Bladder microvascular endothelial cell (primary cell): Measurements from ENCODE around the gene SPG7. TPM values are rescaled to one million over a fixed set of nuclear protein-coding genes. Genes with fewer than 3 reads are reported as not detected.

Source experiments
- total RNA-seq: library from RNA; depleted of rRNA; stranded (reverse); fragments of >200 nt; gene quantifications from 2 replicates; pipeline ENCODE4 v1.2.3, GENCODE V29; 2014

Gene SPG7
- 93.6 and 180 TPM in 2 replicates for total RNA-seq

GRCh38 chr16:89507834-89508590 lies at the start of gene SPG7:
Gene SPG7, plus strand, starts transcription at chr16:89508403. Its CDS starts 15 bp downstream, at chr16:89508418.

GRCh38 chr16:89490439-89491237 lies 17.6 kb upstream of the SPG7 start, which contains the start of gene ANKRD11:
Gene ANKRD11, minus strand, starts transcription at chr16:89490561. Its CDS starts 173,542 bp downstream, at chr16:89317019.

GRCh38 chr16:89560378-89561141 lies 52.4 kb downstream of the SPG7 start, which contains the start of gene RPL13:
Gene RPL13, plus strand, starts transcription at chr16:89560682. Its CDS starts 278 bp downstream, at chr16:89560960.

GRCh38 chr16:89575247-89576152 lies 67.3 kb downstream of the SPG7 start, which contains the start of gene CPNE7:
Gene CPNE7, plus strand, starts transcription at chr16:89575758. Its CDS starts 140 bp downstream, at chr16:89575898.

Other genes starting within 250 kb of the SPG7 start
- 45.5 and 99.8 TPM in 2 replicates for gene ANKRD11, start 17.8 kb upstream of the SPG7 start, total RNA-seq
- 1,676 and 2,235 TPM in 2 replicates for gene RPL13, start 52.3 kb downstream of the SPG7 start, total RNA-seq
- 1.3 and 3.6 TPM in 2 replicates for gene CPNE7, start 67.4 kb downstream of the SPG7 start, total RNA-seq
- gene DPEP1, start 105.2 kb downstream of the SPG7 start, total RNA-seq = 0.32 and 1.1 TPM in 2 replicates
- gene CHMP1A, start 149.3 kb downstream of the SPG7 start, total RNA-seq = 94.9 and 121 TPM in 2 replicates
- 1.9 and 3.8 TPM in 2 replicates for gene SPATA33, start 149.4 kb downstream of the SPG7 start, total RNA-seq
- gene CDK10, start 178.3 kb downstream of the SPG7 start, total RNA-seq = 32.2 and 62.8 TPM in 2 replicates
- 13.0 and 18.1 TPM in 2 replicates for gene SPATA2L, start 193.3 kb downstream of the SPG7 start, total RNA-seq
- gene VPS9D1, start 212.5 kb downstream of the SPG7 start, total RNA-seq = 2.6 and 7.4 TPM in 2 replicates
- 16.4 and 31.5 TPM in 2 replicates for gene ZNF276, start 213.1 kb downstream of the SPG7 start, total RNA-seq